ENCODE results near the gene DGAT2.

DNA sequence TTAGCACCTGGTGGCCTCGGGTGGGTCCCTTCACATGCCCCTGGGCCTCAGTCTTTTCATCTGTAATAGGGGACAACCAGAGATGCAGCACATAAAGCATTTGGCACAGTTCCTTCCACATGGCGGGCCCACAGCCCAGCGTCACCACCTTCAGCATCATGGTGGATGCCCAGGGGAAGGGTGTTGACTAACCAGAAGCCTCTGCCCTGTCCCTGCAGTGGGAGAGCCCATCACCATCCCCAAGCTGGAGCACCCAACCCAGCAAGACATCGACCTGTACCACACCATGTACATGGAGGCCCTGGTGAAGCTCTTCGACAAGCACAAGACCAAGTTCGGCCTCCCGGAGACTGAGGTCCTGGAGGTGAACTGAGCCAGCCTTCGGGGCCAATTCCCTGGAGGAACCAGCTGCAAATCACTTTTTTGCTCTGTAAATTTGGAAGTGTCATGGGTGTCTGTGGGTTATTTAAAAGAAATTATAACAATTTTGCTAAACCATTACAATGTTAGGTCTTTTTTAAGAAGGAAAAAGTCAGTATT is 31.6 kb downstream of the DGAT2 start:
- TF ChIP-seq, protein P1, sequence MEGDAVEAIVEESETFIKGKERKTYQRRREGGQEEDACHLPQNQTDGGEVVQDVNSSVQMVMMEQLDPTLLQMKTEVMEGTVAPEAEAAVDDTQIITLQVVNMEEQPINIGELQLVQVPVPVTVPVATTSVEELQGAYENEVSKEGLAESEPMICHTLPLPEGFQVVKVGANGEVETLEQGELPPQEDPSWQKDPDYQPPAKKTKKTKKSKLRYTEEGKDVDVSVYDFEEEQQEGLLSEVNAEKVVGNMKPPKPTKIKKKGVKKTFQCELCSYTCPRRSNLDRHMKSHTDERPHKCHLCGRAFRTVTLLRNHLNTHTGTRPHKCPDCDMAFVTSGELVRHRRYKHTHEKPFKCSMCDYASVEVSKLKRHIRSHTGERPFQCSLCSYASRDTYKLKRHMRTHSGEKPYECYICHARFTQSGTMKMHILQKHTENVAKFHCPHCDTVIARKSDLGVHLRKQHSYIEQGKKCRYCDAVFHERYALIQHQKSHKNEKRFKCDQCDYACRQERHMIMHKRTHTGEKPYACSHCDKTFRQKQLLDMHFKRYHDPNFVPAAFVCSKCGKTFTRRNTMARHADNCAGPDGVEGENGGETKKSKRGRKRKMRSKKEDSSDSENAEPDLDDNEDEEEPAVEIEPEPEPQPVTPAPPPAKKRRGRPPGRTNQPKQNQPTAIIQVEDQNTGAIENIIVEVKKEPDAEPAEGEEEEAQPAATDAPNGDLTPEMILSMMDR (IDR thresholded peaks at IDR 0.05): no peak
- TF ChIP-seq POLR2A (IDR thresholded peaks at IDR 0.05): no peak

All from right lobe of liver (tissue), 4 donors.